ENCODE results near the gene LPAR6. TPM values are rescaled to one million over a fixed set of nuclear protein-coding genes. Genes with fewer than 3 reads are reported as not detected.
A peak's percentile ranks its signal among the peaks of the same experiment; 100 is the strongest.

The LPAR6 gene
- polyA plus RNA-seq, 1 experiment = 10.5 TPM

GRCh38 chr13:48414501-48414900 is 1.6 kb upstream of the LPAR6 start:
- no peak for TF ChIP-seq CTCF (IDR thresholded peaks at IDR 0.05; ENCODE audit: low read depth, low read length)
- Histone ChIP-seq H3K27ac (ENCODE audit: low read depth, low read length) (no peak overlapping the region), H3K9me3 (ENCODE audit: control insufficient read depth, insufficient read depth, low read length) (peaks cover 3% of the 10 kb centered on the region; the same call in 1 of the 2 replicates), H3K27me3 (ENCODE audit: control insufficient read depth, insufficient read depth, low read length) (no peaks in the 10 kb centered on the region), H3K4me3 (ENCODE audit: low read depth, low read length) (no peak overlapping the region)
- no peak for DNase-seq (ENCODE audit: low read depth, low spot score)
- ChIA-PET CTCF (no interaction called here), POLR2A (no interaction called here)

- no peak for DNase-seq (ENCODE audit: low read depth, low spot score)
- H3K27me3 ChIP-seq (ENCODE audit: control insufficient read depth, insufficient read depth, low read length) = no peaks in the 10 kb centered on the region
- POLR2A ChIA-PET = no interaction called here
- CTCF ChIA-PET = interaction anchor here (0.9 kb wide), 1 partner anchor 17 kb away, joined by 3 read pairs; no protein-coding TSS in a partner anchor
- peaks cover 3% of the 10 kb centered on the region; the same call in 1 of the 2 replicates for H3K9me3 ChIP-seq (ENCODE audit: control insufficient read depth, insufficient read depth, low read length)
- H3K27ac ChIP-seq (ENCODE audit: low read depth, low read length) = no peak overlapping the region
- H3K4me3 ChIP-seq (ENCODE audit: low read depth, low read length) = peak overlapping the region; percentile 66
- TF ChIP-seq CTCF (IDR thresholded peaks at IDR 0.05; ENCODE audit: low read depth, low read length) = no peak
Observed at GRCh38 chr13:48411841-48412531, 927 bp downstream of the LPAR6 start.

GRCh38 chr13:48411147-48411794 is 1.6 kb downstream of the LPAR6 start:
- ChIA-PET POLR2A (no interaction called here), CTCF (no interaction called here)
- no peak for TF ChIP-seq CTCF (IDR thresholded peaks at IDR 0.05; ENCODE audit: low read depth, low read length)
- Histone ChIP-seq H3K27ac (ENCODE audit: low read depth, low read length) (no peak overlapping the region), H3K4me3 (ENCODE audit: low read depth, low read length) (peak overlapping the region; percentile 66), H3K9me3 (ENCODE audit: control insufficient read depth, insufficient read depth, low read length) (peaks cover 3% of the 10 kb centered on the region; the same call in 1 of the 2 replicates), H3K27me3 (ENCODE audit: control insufficient read depth, insufficient read depth, low read length) (no peaks in the 10 kb centered on the region)
- DNase-seq (ENCODE audit: low read depth, low spot score) = no peak

- peak overlapping the region; percentile 38; the same call in 1 of the 2 replicates for H3K4me3 ChIP-seq (ENCODE audit: low read depth, low read length)
- no peak overlapping the region for H3K27ac ChIP-seq (ENCODE audit: low read depth, low read length)
- ChIA-PET POLR2A (no interaction called here), CTCF (no interaction called here)
- TF ChIP-seq CTCF (IDR thresholded peaks at IDR 0.05; ENCODE audit: low read depth, low read length) = no peak
- DNase-seq (ENCODE audit: low read depth, low spot score) = no peak
- H3K27me3 ChIP-seq (ENCODE audit: control insufficient read depth, insufficient read depth, low read length) = no peaks in the 10 kb centered on the region
- no peaks in the 10 kb centered on the region for H3K9me3 ChIP-seq (ENCODE audit: control insufficient read depth, insufficient read depth, low read length)
Observed at GRCh38 chr13:48410199-48410598, 2.7 kb downstream of the LPAR6 start.

GRCh38 chr13:48405875-48406274 is 7.0 kb downstream of the LPAR6 start:
- ChIA-PET CTCF (no interaction called here), POLR2A (no interaction called here)
- H3K27me3 ChIP-seq (ENCODE audit: control insufficient read depth, insufficient read depth, low read length) = no peaks in the 10 kb centered on the region
- no peaks in the 10 kb centered on the region for H3K9me3 ChIP-seq (ENCODE audit: control insufficient read depth, insufficient read depth, low read length)
- no peak for DNase-seq (ENCODE audit: low read depth, low spot score)
- no peak for TF ChIP-seq CTCF (IDR thresholded peaks at IDR 0.05; ENCODE audit: low read depth, low read length)
- H3K4me3 ChIP-seq (ENCODE audit: low read depth, low read length) = no peak overlapping the region
- no peak overlapping the region for H3K27ac ChIP-seq (ENCODE audit: low read depth, low read length)
